Measurements from ENCODE around the gene ZNF830. TPM values are rescaled to one million over a fixed set of nuclear protein-coding genes. Genes with fewer than 3 reads are reported as not detected.

ZNF830 gene
- total RNA-seq, 1 experiment from 2014 or later: 19.2 TPM

GRCh38 chr17:34913001-34913400 lies 48.3 kb upstream of the ZNF830 start:
- Histone ChIP-seq H3K14ac (ENCODE audit: insufficient read depth, low read length) (no peak overlapping the region), H3K27ac (ENCODE audit: insufficient read length, low read depth, low read length) (no peak overlapping the region), H3K23ac (ENCODE audit: insufficient read length, low read depth, low read length) (no peak overlapping the region), H2BK12ac (ENCODE audit: insufficient read length, low read depth, low read length) (no peak overlapping the region), H2BK5ac (ENCODE audit: insufficient read length, low read length) (no peak overlapping the region), H4K91ac (ENCODE audit: insufficient read length, low read depth, low read length) (no peak overlapping the region), H3K27me3 (ENCODE audit: insufficient read depth, low read length) (no peaks in the 10 kb centered on the region), H3K4me1 (ENCODE audit: insufficient read depth, low read length) (peaks cover 3% of the 10 kb centered on the region; the same call in 1 of the 2 replicates), H4K8ac (replicated peaks; ENCODE audit: insufficient read length, low read depth, low read length) (no peak overlapping the region), H3K9me3 (ENCODE audit: control insufficient read depth, low read depth, low read length) (no peaks in the 10 kb centered on the region), H2BK15ac (ENCODE audit: low read depth, low read length) (no peak overlapping the region), H4K5ac (ENCODE audit: insufficient read length, low read depth, low read length) (no peak overlapping the region), H2BK20ac (ENCODE audit: low read depth, low read length, poor library complexity, severe bottlenecking) (no peak overlapping the region), H3T11ph (ENCODE audit: low read length) (no peak overlapping the region), H3K23me2 (ENCODE audit: insufficient read length, low read depth, low read length, poor library complexity, severe bottlenecking) (no peaks in the 10 kb centered on the region), H3K79me2 (ENCODE audit: insufficient read depth, low read length) (no peaks in the 10 kb centered on the region), H2AFZ (ENCODE audit: low read length) (no peak overlapping the region), H3K9ac (ENCODE audit: extremely low read depth, insufficient read length, low read length) (no peak overlapping the region), H4K20me1 (ENCODE audit: control insufficient read depth, insufficient read depth, insufficient read length) (no peaks in the 10 kb centered on the region), H3K56ac (ENCODE audit: insufficient read length, low read depth, low read length) (no peak overlapping the region), H3K18ac (ENCODE audit: insufficient read length, low read depth, low read length) (no peak overlapping the region), H2BK120ac (ENCODE audit: low read depth, low read length, poor library complexity, severe bottlenecking) (no peak overlapping the region), H3K79me1 (ENCODE audit: insufficient read depth, low read depth, low read length, poor library complexity, severe bottlenecking) (no peaks in the 10 kb centered on the region), H3K4me2 (ENCODE audit: insufficient read depth, insufficient read length, low read length) (no peak overlapping the region), H3K4ac (ENCODE audit: low read depth, low read length) (no peak overlapping the region), H2AK5ac (ENCODE audit: insufficient read length, low read length) (no peak overlapping the region)
- H3K9me3 Mint-ChIP-seq: no peaks in the 10 kb centered on the region
- no peak overlapping the region for H3K4me3 Mint-ChIP-seq
- WGBS (ENCODE audit: extremely low coverage, insufficient read length, low lambda C conversion rate): no CpG with 5 or more reads among the region's 1 CpG
- peak; percentile 55 for DNase-seq
- no peaks in the 10 kb centered on the region for H3K36me3 Mint-ChIP-seq (ENCODE audit: insufficient read depth in 1 of 3, low read depth in 3 of 3)
- H3K27ac Mint-ChIP-seq: peak overlapping the region in 2 of 3 experiments; percentile 57 to 78; a peak in 2 of 7 replicates
- peaks cover 8 to 19% of the 10 kb centered on the region in 2 experiments for H3K4me1 Mint-ChIP-seq
- no peak for TF ChIP-seq CTCF (conservative IDR thresholded peaks at IDR 0.05)
- peaks cover 5% of the 10 kb centered on the region for H3K27me3 Mint-ChIP-seq (ENCODE audit: low read depth)
